Left kidney (tissue), 2 donors: ENCODE data around the gene SYT15. TPM values are rescaled to one million over a fixed set of nuclear protein-coding genes. Genes with fewer than 3 reads are reported as not detected.
"Not testable (repeated sequence)": the region's sequence is repeated elsewhere in the genome, so short reads cannot be mapped to it uniquely, and the experiment has no call there.

Experiments used
- DNase-seq: peaks from one replicate; pipeline ENCODE4 v3.0.0-alpha.2; 2013
- polyA plus RNA-seq: library from polyadenylated mRNA; unstranded; fragments of 120-200 nt; gene quantifications from one replicate; pipeline ENCODE4 v1.2.1, GENCODE V29; 2013; ENCODE audit not compliant: insufficient read length

Gene SYT15
- polyA plus RNA-seq, 1 donor = 15.0 TPM

DNA sequence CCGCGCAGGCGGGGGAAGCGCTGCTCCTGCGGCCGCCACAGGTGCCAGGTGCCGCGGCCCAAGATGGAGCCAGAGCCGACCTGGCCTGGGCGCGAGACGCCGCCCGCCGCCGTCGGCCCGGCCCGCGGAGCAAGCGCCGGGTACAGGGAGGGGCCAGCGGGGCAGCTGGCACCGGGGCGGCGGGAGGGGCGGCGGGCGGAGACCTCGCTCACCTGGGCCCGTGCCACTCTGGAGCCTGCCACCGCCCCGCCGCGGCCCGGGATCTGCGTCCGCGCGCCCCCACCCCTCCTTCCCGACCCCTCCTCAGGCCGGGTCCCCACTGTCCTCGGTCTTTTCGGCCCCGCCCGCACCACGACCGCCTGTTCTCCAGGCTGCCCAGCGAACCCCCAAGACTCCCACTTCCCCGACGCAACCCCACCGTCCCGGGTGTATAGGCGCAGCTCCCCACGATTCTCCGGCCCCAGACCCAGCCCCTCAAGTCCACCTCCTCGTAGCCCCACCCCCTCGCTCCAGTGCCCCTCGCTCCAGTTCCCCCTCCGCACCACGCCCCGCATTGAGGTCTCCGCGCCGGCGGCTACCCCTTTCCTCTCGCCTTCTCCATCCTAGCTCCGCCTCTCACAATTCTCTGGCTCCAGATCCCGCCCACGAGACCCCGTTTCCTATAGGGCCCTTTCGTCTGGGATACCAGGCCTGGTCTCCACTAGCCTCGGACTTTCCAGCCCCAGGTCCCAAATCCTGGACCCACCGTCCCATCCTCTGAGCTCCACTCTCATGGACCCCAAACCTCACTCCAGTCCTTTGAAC, 22.2 kb upstream of the SYT15 start, which contains the start of gene GPRIN2:
TSS of gene GPRIN2 (minus strand) at position 144 of the 804 bp plus-strand sequence. CDS start 5,922 bp downstream, outside the sequence.
- DNase-seq = peak; percentile 27

GRCh38 chr10:46557319-46558121, 21.4 kb upstream of the SYT15 start:
- DNase-seq = no peak

DNA sequence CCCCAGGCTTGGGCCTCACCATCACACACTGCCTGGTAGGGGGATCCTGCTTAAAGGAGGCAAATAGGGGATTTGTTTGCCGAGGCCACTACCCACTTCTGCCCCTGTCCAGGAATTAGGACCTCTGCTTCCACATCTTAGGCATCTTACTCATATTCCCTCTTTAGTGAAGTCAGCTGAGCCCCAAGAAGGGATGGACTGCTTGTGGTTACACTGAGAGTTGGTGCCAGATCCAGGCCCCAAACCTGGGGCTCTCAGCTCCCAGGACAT, 20.9 kb upstream of the SYT15 start:
- no peak for DNase-seq

DNA sequence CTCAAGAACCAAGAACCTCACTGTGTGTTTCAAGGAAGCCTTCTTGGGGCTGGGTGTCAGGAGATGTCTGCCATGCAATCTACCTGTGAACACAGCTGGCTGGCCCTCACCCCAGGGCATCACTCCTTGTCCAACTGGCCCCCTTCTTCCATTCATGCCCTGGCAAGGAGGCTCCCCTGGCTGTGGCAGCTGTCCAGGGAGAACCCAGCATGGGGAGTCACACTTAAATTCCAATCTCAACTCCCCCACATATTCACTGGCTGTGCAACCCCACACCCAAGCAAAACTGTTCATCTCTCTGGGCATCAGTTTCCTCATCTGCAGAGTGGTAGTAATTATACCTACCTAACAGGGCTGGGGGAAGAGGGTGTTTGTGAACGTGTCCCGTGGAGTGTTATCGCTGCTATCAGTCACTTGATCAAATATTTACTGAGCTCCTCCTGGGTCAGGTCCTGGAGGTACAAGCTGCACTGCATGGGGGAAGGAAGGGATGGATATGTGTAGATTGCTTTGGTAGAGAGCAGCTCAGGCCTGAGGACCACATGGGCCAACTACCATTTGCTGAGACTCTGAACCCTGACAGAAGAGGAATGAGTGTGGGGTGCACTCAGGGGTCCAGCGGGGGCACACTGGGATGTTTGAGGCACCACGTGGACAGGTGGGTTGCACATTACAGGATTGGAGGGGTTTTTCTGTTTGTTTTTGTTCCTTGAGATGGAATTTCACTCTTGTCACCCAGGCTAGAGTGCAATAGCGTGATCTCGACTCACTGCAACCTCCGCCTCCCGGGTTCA, 20.3 kb upstream of the SYT15 start:
- no peak for DNase-seq

DNA sequence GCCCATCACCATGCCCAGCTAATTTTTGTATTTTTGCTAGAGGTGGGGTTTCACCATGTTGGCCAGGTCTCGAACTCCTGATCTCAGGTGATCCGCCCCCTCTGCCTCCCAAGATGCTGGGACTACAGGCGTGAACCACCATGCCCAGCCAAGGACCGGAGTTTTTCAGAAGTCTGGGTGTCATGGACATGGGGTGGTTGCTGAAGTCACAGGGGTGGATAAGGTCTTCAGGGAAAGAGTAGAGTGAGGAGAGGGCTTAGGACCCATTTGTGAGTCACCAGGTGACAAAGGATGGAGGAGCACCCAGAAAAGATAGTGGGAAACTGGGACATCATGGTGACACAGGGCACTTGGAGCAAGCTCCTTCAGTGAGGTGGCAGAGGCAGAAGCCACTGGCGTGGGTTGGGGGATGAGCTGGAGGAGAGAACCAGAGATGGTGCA, 19.7 kb upstream of the SYT15 start:
- DNase-seq = no peak

DNA sequence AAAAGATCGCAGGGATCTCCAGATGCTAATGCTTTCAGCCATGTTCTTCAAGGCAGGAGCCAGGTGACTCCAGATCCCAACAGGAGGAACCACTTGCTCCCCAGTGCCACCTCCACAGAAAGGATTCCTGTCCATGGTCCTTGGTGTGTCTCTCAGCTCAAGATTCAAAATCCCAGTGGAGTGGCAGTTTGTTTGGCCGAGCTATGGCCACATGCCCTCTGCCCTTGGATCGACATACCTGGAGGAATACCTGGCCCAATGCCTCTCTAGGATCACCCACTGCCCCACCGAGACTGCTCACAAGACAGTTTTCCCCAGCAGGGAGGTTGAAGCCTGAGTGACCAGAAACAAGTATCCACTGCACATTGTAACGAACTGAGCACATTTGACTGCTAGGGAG, 18.5 kb upstream of the SYT15 start:
- DNase-seq = no peak

DNA sequence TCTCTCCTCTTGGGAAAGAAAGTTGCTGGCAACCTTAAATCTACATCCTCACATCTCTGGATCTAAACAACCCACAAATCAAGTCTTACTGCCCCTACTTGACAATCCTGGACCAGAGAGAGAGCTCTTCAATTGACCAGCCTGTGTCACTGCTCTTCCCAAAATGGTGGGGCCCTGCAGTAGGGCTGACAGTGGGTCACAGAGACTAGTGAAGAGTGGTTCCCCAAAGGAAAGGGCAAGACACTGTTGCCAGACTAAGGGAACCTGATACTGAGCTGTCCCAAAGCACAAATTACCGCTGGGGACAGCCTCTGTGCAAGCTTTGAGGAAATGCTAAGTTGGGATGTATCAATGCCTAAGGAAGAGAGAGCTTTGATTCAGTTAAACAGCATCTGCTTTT, 18.0 kb upstream of the SYT15 start:
- no peak for DNase-seq

DNA sequence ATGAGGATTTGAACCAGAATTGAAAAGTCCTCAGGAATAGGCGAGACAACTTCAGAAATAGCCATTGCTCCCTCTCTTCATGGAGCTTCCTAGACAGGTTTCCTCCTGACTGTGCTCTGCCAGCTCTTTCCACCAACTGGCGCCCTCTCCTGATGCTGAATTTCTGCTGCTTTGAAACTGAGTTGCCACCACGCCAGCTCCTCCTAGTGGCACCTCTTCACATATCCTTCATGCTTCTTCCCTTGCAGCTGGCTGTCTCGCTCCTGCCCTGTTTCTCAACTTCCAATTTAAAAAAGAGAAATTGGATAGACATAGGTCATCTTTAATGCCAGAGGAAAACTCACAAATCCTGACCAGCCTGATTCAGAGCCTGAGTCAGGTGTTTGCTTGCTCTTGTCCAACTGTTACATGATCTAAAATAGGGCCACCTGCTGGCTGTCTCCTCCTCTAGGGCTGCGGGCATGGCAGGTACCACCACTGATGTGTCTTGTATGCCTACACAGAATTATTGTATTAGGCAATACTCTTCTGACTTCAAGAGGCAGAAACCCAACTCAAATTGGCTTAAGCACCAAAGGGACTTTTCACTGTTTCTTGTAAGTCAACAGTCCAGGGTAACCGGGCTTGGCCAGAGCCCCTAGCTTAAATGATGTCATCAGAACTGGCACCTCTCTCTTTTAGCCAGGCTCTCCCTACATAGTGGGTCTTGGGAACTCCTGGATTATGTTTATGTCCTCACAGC, 13.2 kb upstream of the SYT15 start:
- peak; percentile 71 for DNase-seq

GRCh38 chr10:46567151-46567550, 11.8 kb upstream of the SYT15 start:
- not testable (repeated sequence) for DNase-seq

- not testable (repeated sequence) for DNase-seq
Observed at GRCh38 chr10:46570655-46571054, 8.3 kb upstream of the SYT15 start.

GRCh38 chr10:46572765-46573164, 6.2 kb upstream of the SYT15 start:
- DNase-seq = not testable (repeated sequence)

- DNase-seq = not testable (repeated sequence)
Observed at GRCh38 chr10:46573314-46573713, 5.6 kb upstream of the SYT15 start.

DNA sequence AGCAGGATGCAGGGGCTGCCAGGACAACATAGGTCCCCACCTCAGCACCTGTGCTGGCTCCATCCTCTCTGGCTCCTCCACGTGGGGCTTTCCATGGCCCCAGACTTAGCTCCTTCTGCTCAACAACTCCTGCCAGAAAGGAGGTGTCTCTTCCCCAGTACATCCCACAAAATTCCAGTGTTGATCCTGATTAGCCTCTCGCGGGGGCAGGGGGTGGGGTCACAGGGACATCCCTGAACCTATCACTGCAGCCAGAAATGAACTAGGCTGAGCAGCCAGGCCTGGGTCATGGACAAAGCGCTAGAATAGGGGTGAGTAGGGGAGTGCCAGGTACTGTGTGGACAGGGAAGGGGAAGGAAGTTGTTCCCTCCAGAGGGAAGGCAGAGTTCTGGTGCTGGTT, 5.0 kb upstream of the SYT15 start:
- DNase-seq = not testable (repeated sequence)

DNA sequence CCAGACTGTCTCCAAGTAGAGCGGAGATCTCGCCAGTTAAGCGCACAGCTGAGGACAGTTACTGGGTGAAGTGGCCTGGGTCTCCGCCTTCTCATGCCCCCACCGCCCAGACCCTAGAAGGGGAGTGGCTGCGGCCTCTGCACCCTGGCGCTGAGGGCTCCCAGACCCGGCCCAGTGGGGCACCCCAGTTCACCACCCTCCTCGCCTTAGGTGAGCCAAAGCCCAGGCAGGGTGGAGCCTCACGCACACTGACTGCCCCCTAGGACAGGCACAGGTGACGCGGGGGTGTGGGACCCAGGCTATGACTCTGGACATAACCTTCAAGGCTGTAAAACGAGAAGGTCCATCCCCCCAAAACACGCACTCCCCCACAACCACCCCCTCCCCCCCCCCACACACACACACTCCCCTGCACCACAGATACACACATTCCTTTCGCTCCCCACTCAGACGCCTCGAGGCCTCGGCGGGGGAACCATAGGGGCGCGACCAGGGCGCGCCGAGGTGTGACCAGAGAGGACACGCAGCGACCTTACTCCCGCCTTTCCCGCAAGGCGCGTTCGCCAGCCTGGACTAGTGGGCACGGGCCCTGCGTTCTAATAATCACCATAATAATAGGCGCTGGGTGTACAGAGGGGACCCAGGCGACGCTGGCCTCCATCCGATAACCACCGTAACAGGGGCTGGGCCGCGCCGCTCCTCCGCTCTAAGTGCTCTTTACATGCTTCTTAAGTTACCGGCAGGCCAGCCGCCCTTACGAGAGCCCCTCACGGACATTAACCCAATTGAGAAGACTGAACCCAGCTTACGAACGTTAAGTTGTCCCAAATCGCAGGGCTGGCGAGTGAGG, 1.1 kb upstream of the SYT15 start:
- not testable (repeated sequence) for DNase-seq

- not testable (repeated sequence) for DNase-seq
Observed at GRCh38 chr10:46579378-46579777, 450 bp downstream of the SYT15 start.

GRCh38 chr10:46581997-46582396, 3.1 kb downstream of the SYT15 start:
- not testable (repeated sequence) for DNase-seq

GRCh38 chr10:46582568-46582967, 3.6 kb downstream of the SYT15 start:
- not testable (repeated sequence) for DNase-seq

- not testable (repeated sequence) for DNase-seq
Observed at GRCh38 chr10:46584196-46584595, 5.3 kb downstream of the SYT15 start.

- not testable (repeated sequence) for DNase-seq
Observed at GRCh38 chr10:46585246-46585645, 6.3 kb downstream of the SYT15 start.

- DNase-seq = not testable (repeated sequence)
Observed at GRCh38 chr10:46587546-46587945, 8.6 kb downstream of the SYT15 start.

GRCh38 chr10:46588221-46588620, 9.3 kb downstream of the SYT15 start:
- DNase-seq = not testable (repeated sequence)
